ELF-1 (cell line): ENCODE measurements around the gene SPP2.
A peak's percentile ranks its signal among the peaks of the same experiment; 100 is the strongest.

ENCODE experiments used
- DNase-seq: peaks from one replicate; pipeline ENCODE4 v3.0.0-alpha.2; 2016; ENCODE audit warnings: low read depth, low spot score

The SPP2 gene

GRCh38 chr2:234091883-234092282, 41.4 kb downstream of the SPP2 start:
- DNase-seq = no peak

- DNase-seq = no peak
Observed at GRCh38 chr2:234092344-234092743, 41.8 kb downstream of the SPP2 start.

GRCh38 chr2:234095301-234095700, 44.8 kb downstream of the SPP2 start:
- DNase-seq = no peak

- DNase-seq = no peak
Observed at GRCh38 chr2:234096164-234096563, 45.7 kb downstream of the SPP2 start.

GRCh38 chr2:234098681-234099080, 48.2 kb downstream of the SPP2 start:
- DNase-seq = no peak

GRCh38 chr2:234099266-234099665, 48.8 kb downstream of the SPP2 start:
- DNase-seq = no peak

- no peak for DNase-seq
Observed at GRCh38 chr2:234100686-234101085, 50.2 kb downstream of the SPP2 start.

- DNase-seq = peak; percentile 5
Observed at GRCh38 chr2:234102112-234102511, 51.6 kb downstream of the SPP2 start.

- no peak for DNase-seq
Observed at GRCh38 chr2:234107861-234108260, 57.4 kb downstream of the SPP2 start.

GRCh38 chr2:234109321-234109720, 58.8 kb downstream of the SPP2 start:
- DNase-seq = no peak

GRCh38 chr2:234110219-234110618, 59.7 kb downstream of the SPP2 start:
- no peak for DNase-seq

GRCh38 chr2:234111523-234111922, 61.0 kb downstream of the SPP2 start:
- DNase-seq = no peak

GRCh38 chr2:234116010-234116409, 65.5 kb downstream of the SPP2 start:
- DNase-seq = no peak

GRCh38 chr2:234121999-234122398, 71.5 kb downstream of the SPP2 start:
- no peak for DNase-seq

GRCh38 chr2:234125451-234126145, 75.1 kb downstream of the SPP2 start:
- no peak for DNase-seq

- no peak for DNase-seq
Observed at GRCh38 chr2:234126146-234126470, 75.6 kb downstream of the SPP2 start.
